ENCODE measurements around the gene TCTA. TPM values are rescaled to one million over a fixed set of nuclear protein-coding genes. Genes with fewer than 3 reads are reported as not detected.
A peak's percentile ranks its signal among the peaks of the same experiment; 100 is the strongest.

TCTA gene
- total RNA-seq, 1 experiment from 2014 or later, result 17.2 TPM

GRCh38 chr3:49416867-49417266 is 4.6 kb downstream of the TCTA start:
- intact Hi-C loops (cut with micrococcal nuclease), result no loop called here
- H3K4me3 Mint-ChIP-seq (ENCODE audit: unreplicated experiment), result no peak overlapping the region

DNA sequence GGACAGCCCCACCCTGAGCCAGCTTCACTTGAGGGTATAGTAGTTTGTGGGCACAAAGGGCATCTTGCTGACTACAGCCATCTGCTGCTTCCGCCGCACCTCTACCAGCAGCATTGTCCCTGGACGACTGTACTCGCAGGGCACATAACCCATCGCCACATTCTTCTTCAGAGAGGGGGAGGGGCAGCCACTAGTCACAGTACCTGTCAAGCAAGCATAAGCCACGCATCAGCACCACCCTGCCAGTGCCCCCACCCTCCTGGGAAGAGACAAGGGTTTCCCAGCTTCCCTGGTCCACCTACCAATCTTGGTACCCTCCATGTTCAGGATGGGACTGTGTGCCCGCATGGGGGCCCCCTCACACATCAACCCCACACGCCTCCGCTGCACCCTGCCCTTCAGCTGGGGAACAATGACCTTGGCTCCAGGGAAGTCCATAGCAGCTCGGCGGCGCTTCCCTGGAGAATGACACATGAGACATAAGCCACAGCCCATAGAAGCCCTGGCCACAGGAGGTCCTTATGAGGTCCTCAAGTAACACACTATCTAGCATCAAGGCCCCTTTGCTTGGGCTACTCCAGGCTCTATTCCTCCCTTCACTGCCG is 5.4 kb downstream of the TCTA start:
- Mint-ChIP-seq H3K4me1 (ENCODE audit: insufficient read depth, unreplicated experiment) (peaks cover 24% of the 10 kb centered on the region), H3K27ac (ENCODE audit: low read depth, unreplicated experiment) (peak overlapping the region; percentile 19), H3K36me3 (ENCODE audit: insufficient read depth, unreplicated experiment) (peaks cover 18% of the 10 kb centered on the region), H3K9me3 (ENCODE audit: unreplicated experiment) (no peaks in the 10 kb centered on the region), H3K27me3 (ENCODE audit: insufficient read depth, unreplicated experiment) (no peaks in the 10 kb centered on the region), H3K4me3 (ENCODE audit: unreplicated experiment) (no peak overlapping the region)
- BruUV-seq (replicated peaks), result no TSS peak
- intact Hi-C loops (cut with micrococcal nuclease), result no loop called here
- DNase-seq (ENCODE audit: unreplicated experiment), result no peak
- CTCF ChIA-PET, result interaction anchor here (0.8 kb wide), 1 partner anchor 36 kb away, joined by 3 read pairs; no protein-coding TSS in a partner anchor
- POLR2A ChIA-PET, result interaction anchor here (1.6 kb wide), 1 partner anchor 11 kb away, joined by 9 read pairs; the partner anchor contains the start of gene NICN1
- TF ChIP-seq, protein P1, sequence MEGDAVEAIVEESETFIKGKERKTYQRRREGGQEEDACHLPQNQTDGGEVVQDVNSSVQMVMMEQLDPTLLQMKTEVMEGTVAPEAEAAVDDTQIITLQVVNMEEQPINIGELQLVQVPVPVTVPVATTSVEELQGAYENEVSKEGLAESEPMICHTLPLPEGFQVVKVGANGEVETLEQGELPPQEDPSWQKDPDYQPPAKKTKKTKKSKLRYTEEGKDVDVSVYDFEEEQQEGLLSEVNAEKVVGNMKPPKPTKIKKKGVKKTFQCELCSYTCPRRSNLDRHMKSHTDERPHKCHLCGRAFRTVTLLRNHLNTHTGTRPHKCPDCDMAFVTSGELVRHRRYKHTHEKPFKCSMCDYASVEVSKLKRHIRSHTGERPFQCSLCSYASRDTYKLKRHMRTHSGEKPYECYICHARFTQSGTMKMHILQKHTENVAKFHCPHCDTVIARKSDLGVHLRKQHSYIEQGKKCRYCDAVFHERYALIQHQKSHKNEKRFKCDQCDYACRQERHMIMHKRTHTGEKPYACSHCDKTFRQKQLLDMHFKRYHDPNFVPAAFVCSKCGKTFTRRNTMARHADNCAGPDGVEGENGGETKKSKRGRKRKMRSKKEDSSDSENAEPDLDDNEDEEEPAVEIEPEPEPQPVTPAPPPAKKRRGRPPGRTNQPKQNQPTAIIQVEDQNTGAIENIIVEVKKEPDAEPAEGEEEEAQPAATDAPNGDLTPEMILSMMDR (IDR thresholded peaks at IDR 0.05; ENCODE audit: unreplicated experiment), result no peak

More at GRCh38 chr3:49416867-49417266, 4.6 kb downstream of the TCTA start:
- Mint-ChIP-seq H3K27me3 (ENCODE audit: insufficient read depth, unreplicated experiment) (no peaks in the 10 kb centered on the region), H3K4me1 (ENCODE audit: insufficient read depth, unreplicated experiment) (peaks cover 24% of the 10 kb centered on the region), H3K9me3 (ENCODE audit: unreplicated experiment) (no peaks in the 10 kb centered on the region), H3K36me3 (ENCODE audit: insufficient read depth, unreplicated experiment) (peaks cover 23% of the 10 kb centered on the region), H3K27ac (ENCODE audit: low read depth, unreplicated experiment) (peak overlapping the region; percentile 55)
- DNase-seq (ENCODE audit: unreplicated experiment), result no peak
- TF ChIP-seq, protein P1 (IDR thresholded peaks at IDR 0.05; ENCODE audit: unreplicated experiment), result no peak
- no TSS peak for BruUV-seq (replicated peaks)
- ChIA-PET CTCF (interaction anchor here (0.5 to 1.1 kb wide), 4 partner anchors 11 to 128 kb away, joined by 3 to 6 read pairs (median 3); no protein-coding TSS in a partner anchor), POLR2A (interaction anchor here (1.6 kb wide), 2 partner anchors 9 to 12 kb away, joined by 4 to 9 read pairs; partner anchors contain the start of gene NICN1)

- H3K36me3 Mint-ChIP-seq (ENCODE audit: insufficient read depth, unreplicated experiment), result peaks cover 38% of the 10 kb centered on the region
- no peak overlapping the region for H3K27ac Mint-ChIP-seq (ENCODE audit: low read depth, unreplicated experiment)
- ChIA-PET CTCF (interaction anchor here (1.3 to 2.3 kb wide), 2 partner anchors 9 to 28 kb away, joined by 4 to 7 read pairs; partner anchors contain the start of gene TCTA), POLR2A (interaction anchor here (0.7 to 2.3 kb wide), 4 partner anchors 10 to 401 kb away, joined by 3 to 16 read pairs (median 3); partner anchors contain the start of genes GPX1, RHOA and TCTA)
- H3K4me1 Mint-ChIP-seq (ENCODE audit: insufficient read depth, unreplicated experiment), result peaks cover 17% of the 10 kb centered on the region
- intact Hi-C loops (cut with micrococcal nuclease), result no loop called here
- H3K9me3 Mint-ChIP-seq (ENCODE audit: unreplicated experiment), result no peaks in the 10 kb centered on the region
- DNase-seq (ENCODE audit: unreplicated experiment), result no peak
- H3K27me3 Mint-ChIP-seq (ENCODE audit: insufficient read depth, unreplicated experiment), result no peaks in the 10 kb centered on the region
- TF ChIP-seq, protein P1 (IDR thresholded peaks at IDR 0.05; ENCODE audit: unreplicated experiment), result no peak
- no TSS peak for BruUV-seq (replicated peaks)
- H3K4me3 Mint-ChIP-seq (ENCODE audit: unreplicated experiment), result no peak overlapping the region
These were observed 9.7 kb downstream of the TCTA start for GRCh38 chr3:49421890-49422378.

GRCh38 chr3:49422379-49423248 is 10.4 kb downstream of the TCTA start, which contains the start of gene AMT:
TSS of gene AMT (minus strand) at chr3:49422473. CDS start at chr3:49422450, 23 bp downstream.
- CTCF ChIA-PET, result interaction anchor here (2.3 kb wide), 1 partner anchor 27 kb away, joined by 7 read pairs; no protein-coding TSS in a partner anchor
- no peak for DNase-seq (ENCODE audit: unreplicated experiment)
- Mint-ChIP-seq H3K4me3 (ENCODE audit: unreplicated experiment) (no peak within 1 kb of the TSS), H3K9me3 (ENCODE audit: unreplicated experiment) (no peaks in the 10 kb centered on the region), H3K27me3 (ENCODE audit: insufficient read depth, unreplicated experiment) (no peaks in the 10 kb centered on the region), H3K36me3 (ENCODE audit: insufficient read depth, unreplicated experiment) (peaks cover 39% of the 10 kb centered on the region), H3K27ac (ENCODE audit: low read depth, unreplicated experiment) (no peak within 1 kb of the TSS), H3K4me1 (ENCODE audit: insufficient read depth, unreplicated experiment) (peaks cover 17% of the 10 kb centered on the region)
- POLR2A ChIA-PET, result interaction anchor here (2.3 kb wide), 1 partner anchor 11 kb away, joined by 16 read pairs; the partner anchor contains the start of genes RHOA and TCTA
- intact Hi-C loops (cut with micrococcal nuclease), result no loop called here
- TF ChIP-seq, protein P1 (IDR thresholded peaks at IDR 0.05; ENCODE audit: unreplicated experiment), result no peak
- BruUV-seq (replicated peaks), result no TSS peak
